ENCODE measurements around the gene GRK5. TPM values are rescaled to one million over a fixed set of nuclear protein-coding genes. Genes with fewer than 3 reads are reported as not detected.

Gene GRK5
- total RNA-seq, 4 donors from 2014 or later = 5.4 to 13.0 (median 10.6) TPM

- intact Hi-C loops (cut with DNase I; ENCODE audit: low total_unique reads) = no loop called here
- H3K4me3 ChIP-seq (ENCODE audit: low read depth, poor library complexity, severe bottlenecking) = no peak overlapping the region
- DNase-seq (ENCODE audit: low spot score in 2 of 2) = no peak
- WGBS, 2 donors = 71 to 93% methylated on average over 3 of the region's 3 CpGs
- TF ChIP-seq CTCF (IDR thresholded peaks at IDR 0.05) (no peak), POLR2A (IDR thresholded peaks at IDR 0.05) (no peak)
Measured at GRCh38 chr10:119325131-119325530, 117.8 kb downstream of the GRK5 start.

- TF ChIP-seq POLR2A (IDR thresholded peaks at IDR 0.05) (no peak), CTCF (IDR thresholded peaks at IDR 0.05) (no peak)
- 87 to 92% methylated on average over 10 of the region's 10 CpGs for WGBS, 2 donors
- no peak for DNase-seq (ENCODE audit: low spot score in 2 of 2)
- intact Hi-C loops (cut with DNase I; ENCODE audit: low total_unique reads) = no loop called here
- no peak overlapping the region for H3K4me3 ChIP-seq (ENCODE audit: low read depth, poor library complexity, severe bottlenecking)
Measured at GRCh38 chr10:119326167-119326566, 118.8 kb downstream of the GRK5 start.

GRCh38 chr10:119327096-119327745, 119.8 kb downstream of the GRK5 start:
- TF ChIP-seq CTCF (IDR thresholded peaks at IDR 0.05) (no peak), POLR2A (IDR thresholded peaks at IDR 0.05) (no peak)
- 89 to 91% methylated on average over 12 to 14 of the region's 14 CpGs for WGBS, 2 donors
- DNase-seq (ENCODE audit: low spot score in 2 of 2) = no peak
- intact Hi-C loops (cut with DNase I; ENCODE audit: low total_unique reads) = no loop called here
- H3K4me3 ChIP-seq (ENCODE audit: low read depth, poor library complexity, severe bottlenecking) = no peak overlapping the region

- WGBS, 2 donors = 87 to 95% methylated on average over 2 of the region's 2 CpGs
- no peak for TF ChIP-seq POLR2A (IDR thresholded peaks at IDR 0.05)
- TF ChIP-seq CTCF (IDR thresholded peaks at IDR 0.05) = no peak
- H3K4me3 ChIP-seq (ENCODE audit: low read depth, poor library complexity, severe bottlenecking) = no peak overlapping the region
- intact Hi-C loops (cut with DNase I; ENCODE audit: low total_unique reads) = no loop called here
- no peak for DNase-seq (ENCODE audit: low spot score in 2 of 2)
Measured at GRCh38 chr10:119328223-119328622, 120.9 kb downstream of the GRK5 start.

GRCh38 chr10:119330342-119330741, 123.0 kb downstream of the GRK5 start:
- WGBS, 2 donors = 61 to 70% methylated on average over 5 of the region's 5 CpGs
- intact Hi-C loops (cut with DNase I; ENCODE audit: low total_unique reads) = no loop called here

More at GRCh38 chr10:119330342-119330741, 123.0 kb downstream of the GRK5 start:
- H3K4me3 ChIP-seq (ENCODE audit: low read depth, poor library complexity, severe bottlenecking) = no peak overlapping the region
- no peak for DNase-seq (ENCODE audit: low spot score in 2 of 2)
- TF ChIP-seq CTCF (IDR thresholded peaks at IDR 0.05) (no peak), POLR2A (IDR thresholded peaks at IDR 0.05) (no peak)

Data from lower leg skin (tissue), 4 donors.